Tongue (tissue), 2 donors: ENCODE measurements around the gene AKT3. TPM values are rescaled to one million over a fixed set of nuclear protein-coding genes. Genes with fewer than 3 reads are reported as not detected.
"Not testable (repeated sequence)": the region's sequence is repeated elsewhere in the genome, so short reads cannot be mapped to it uniquely, and the experiment has no call there.

Source experiments
- DNase-seq: peaks from one replicate; pipeline ENCODE4 v3.0.0-alpha.2; 2015
- total RNA-seq: library from RNA; depleted of rRNA; stranded (reverse); fragments of >200 nt; gene quantifications from one replicate; pipeline ENCODE4 v1.2.3, GENCODE V29; 2014

AKT3 gene
- total RNA-seq, 1 donor from 2014 or later: 48.3 TPM

DNA sequence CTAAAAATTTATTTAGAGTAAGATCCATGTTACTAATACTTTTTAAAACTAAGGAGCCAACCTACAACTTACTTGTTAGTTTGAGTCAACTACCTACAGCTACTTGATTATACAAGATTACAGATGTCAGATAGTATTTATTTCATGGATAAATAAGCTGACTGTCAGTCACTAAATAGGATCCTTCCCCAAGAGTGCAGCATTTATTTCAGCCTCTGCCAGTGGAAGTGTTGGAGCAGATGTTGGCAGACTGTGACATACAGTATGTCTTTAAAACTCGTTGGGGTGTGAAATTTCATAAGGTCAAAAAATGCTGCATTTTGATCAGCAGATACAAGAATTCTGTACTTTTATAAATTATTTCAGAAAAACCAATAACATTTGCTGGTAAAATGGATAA, 156.2 kb downstream of the AKT3 start:
- DNase-seq: peak; percentile 20

DNA sequence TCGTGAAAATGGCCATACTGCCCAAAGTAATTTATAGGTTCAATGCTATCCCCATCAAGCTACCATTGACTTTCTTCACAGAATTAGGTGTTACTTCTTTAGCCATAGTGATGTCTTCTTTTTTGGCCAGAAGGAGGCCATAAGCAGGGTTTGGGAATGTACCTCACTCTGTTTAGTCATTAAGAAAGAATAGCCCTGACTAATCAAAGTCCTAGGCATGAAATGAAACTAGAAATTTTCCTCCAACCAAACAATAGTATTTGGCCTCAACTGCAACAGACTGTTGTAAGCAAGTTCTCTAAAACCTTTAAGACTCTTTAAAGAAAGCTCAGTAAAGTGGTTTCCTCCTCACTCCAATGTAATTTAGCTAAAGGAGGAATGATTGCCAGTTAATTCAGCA, 163.9 kb downstream of the AKT3 start:
- no peak for DNase-seq

- DNase-seq: no peak
These were observed 169.2 kb downstream of the AKT3 start for GRCh38 chr1:243680860-243681259.

GRCh38 chr1:243672539-243673074, 177.4 kb downstream of the AKT3 start:
- DNase-seq: no peak

DNA sequence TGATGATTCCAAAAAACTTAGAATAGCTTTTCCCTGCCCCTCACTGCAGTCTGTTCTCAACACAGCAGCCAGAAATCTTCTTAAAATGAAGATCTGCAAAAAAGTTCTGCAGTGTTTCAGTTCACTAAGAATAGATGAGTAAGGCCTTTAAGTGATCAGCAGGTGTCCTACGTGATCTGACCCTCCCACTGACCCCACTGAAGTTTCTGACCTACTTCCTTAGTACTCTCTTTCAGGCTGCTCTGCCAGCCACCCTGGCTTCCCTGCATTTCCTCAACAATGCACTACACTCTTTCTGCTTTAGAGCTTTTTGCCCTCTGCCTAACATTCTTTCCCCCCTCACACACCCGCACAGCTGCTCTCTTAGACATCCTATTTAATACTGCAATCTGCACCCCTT, 182.5 kb downstream of the AKT3 start:
- no peak for DNase-seq

- no peak for DNase-seq
These were observed 182.9 kb downstream of the AKT3 start for GRCh38 chr1:243667133-243667532.

- DNase-seq: no peak
These were observed 186.4 kb downstream of the AKT3 start for GRCh38 chr1:243663651-243664050.

GRCh38 chr1:243662169-243662568, 187.9 kb downstream of the AKT3 start:
- DNase-seq: not testable (repeated sequence)

- no peak for DNase-seq
These were observed 191.4 kb downstream of the AKT3 start for GRCh38 chr1:243658594-243659105.

DNA sequence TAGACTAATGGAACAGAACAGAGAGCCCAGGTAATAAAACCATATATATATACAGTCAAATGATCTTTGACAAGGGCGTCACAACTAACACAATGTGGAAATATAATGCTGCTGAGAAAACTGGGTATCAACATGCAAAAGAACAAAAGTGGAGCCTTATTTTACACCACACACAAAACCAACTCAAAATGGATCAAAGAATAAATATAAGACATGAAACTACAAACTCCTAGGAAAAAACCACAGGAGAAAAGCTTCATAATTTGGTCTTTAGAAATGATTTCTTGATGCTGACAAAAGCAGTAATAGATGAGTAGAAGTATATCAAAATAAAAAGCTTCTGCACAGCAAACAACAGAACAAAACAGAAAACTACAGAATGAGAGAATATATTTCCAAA, 192.2 kb downstream of the AKT3 start:
- no peak for DNase-seq

- not testable (repeated sequence) for DNase-seq
These were observed 200.5 kb downstream of the AKT3 start for GRCh38 chr1:243649530-243649929.

- DNase-seq: no peak
These were observed 203.2 kb downstream of the AKT3 start for GRCh38 chr1:243646841-243647240.

DNA sequence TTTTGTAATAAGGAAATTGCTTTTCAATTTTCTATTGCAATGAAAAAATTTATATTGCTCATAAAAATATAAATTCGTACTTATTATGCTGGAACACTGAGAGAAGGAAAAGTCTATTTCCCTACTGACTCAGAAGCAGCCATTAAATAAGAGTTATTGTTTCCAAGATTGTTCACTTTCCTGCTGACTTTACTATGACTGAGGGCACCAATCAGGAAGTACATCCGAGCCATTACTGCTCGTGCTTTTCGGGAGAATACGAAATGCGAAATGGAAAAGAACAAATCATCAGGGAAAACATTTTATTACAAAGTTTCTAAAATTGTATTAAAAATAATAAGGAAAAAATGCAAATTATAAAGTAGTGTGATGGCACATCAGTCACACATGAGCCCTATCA, 204.8 kb downstream of the AKT3 start:
- no peak for DNase-seq

- no peak for DNase-seq
These were observed 207.1 kb downstream of the AKT3 start for GRCh38 chr1:243642936-243643335.

DNA sequence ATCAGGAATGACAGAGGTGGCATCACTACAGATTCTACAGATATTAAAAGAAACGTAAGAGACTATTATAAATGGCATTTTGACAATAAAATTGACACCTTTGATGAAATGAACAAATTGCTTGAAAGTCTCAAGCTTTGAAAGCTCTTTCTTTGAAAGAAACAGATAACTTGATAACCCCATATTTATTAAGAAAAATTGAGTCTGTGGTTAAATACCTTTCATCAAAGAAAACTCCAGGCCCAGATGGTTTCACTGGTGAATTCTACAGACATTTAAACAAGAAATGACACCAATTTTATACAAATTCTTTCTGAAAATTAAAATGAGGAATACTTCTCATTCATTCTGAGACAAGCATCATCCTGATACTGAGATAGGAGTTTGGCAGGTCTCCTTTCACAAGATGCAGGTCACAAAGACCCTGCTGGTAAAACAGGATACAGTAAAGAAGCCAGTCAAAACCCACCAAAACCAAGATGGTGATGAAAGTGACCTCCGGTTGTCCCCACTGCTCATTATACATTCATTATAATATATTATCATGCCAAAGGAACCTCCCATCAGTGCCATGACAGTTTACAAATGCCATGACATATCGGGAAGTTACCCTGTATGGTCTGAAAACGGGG, 210.9 kb downstream of the AKT3 start:
- DNase-seq: no peak

DNA sequence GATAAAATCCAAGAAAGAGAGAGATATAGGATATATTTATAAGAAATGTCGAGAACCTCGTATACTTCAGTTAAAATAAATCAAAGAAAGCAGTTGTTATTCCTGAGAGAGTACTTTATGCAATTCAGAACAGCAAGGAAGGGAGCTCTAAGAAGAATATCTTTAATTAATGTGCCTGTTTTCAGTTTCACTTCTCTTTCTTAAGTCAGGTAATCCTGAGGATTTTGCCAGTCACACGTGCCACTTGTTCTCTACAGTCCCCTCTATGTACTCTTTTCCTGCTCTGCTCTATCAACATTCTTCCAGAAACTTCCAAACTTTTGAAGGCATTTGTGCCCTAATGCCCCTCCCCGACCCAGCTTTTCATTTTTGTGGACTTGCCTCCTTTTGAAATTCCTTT, 211.9 kb downstream of the AKT3 start:
- no peak for DNase-seq

GRCh38 chr1:243628476-243628907, 221.6 kb downstream of the AKT3 start:
- DNase-seq: no peak

DNA sequence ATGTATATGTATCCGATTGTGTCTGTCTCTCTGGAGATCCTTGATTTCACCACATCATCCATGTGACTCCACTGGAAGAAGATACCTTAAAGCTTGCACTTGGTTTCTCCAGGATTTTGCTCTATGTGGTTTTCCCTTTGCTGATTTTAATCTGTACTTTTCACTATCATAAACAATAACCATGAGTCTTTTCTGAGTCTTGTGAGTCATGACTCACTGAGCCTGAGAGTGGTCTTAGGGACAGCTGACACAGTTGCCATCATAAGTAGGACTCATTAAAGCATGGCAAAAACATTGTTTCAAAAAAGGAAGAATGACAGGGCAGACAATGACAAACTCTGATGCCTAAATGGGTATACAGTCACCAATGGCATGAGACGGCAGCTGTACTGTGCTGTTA, 226.2 kb downstream of the AKT3 start:
- no peak for DNase-seq

DNA sequence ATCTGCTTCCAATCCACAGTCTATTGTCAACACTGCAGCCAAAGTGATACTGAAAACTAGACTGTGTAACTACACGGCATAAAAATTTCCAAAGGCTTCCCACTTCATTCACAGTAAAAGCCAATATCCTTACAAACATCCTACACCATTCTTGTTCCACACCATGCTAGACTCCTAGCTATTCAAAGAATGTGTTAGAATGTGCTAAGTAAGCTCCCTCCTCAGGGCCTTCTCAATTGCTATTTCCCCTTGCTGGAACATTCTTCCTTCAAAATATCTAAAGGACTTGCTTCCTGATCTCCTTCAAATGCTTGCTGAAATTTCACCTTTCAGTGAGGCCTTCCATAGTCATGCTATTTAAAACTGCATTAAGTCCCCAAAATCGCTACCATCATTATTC, 228.1 kb downstream of the AKT3 start:
- no peak for DNase-seq

GRCh38 chr1:243620096-243620495, 229.9 kb downstream of the AKT3 start:
- no peak for DNase-seq

GRCh38 chr1:243609698-243610097, 240.3 kb downstream of the AKT3 start:
- no peak for DNase-seq

DNA sequence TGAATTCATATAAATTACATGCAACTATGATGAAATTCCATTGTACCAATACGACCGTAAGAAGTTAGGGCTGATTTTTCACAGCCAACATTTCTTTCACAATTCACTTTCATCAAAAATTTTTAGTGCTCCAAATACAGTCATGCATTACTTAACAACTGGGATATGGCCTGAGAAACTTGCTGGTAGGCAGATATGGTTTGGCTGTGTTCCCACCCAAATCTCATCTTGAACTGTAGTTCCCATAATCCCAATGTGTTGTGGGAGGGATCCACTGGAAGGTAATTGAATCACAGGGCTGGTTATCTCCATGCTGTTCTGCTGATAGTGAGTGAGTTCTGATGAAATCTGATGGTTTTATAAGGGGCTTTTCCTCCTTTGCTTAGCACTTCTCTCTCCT, 244.4 kb downstream of the AKT3 start:
- no peak for DNase-seq

- DNase-seq: no peak
These were observed 248.3 kb downstream of the AKT3 start for GRCh38 chr1:243601720-243602119.

DNA sequence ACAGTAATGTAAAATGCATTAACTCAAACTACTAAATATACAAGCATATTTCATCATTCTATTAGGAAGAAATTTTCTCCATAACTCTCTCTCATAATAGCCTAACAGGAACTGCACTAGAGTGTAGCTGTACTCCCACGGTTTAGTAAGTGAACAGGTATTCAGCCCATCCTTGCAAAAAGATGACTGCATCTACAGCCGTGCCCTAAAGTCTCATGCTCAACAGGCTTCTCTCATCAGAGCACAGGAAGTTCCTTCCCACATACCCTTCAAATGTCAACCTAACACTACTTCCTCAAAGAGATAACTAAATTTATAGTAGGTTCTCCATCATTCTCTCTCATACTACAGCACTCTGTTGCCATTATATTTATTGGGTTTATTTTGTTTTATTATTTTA, 251.6 kb downstream of the AKT3 start:
- DNase-seq: no peak
